A549 (cell line): Measurements from ENCODE around the gene GSTK1. TPM values are rescaled to one million over a fixed set of nuclear protein-coding genes. Genes with fewer than 3 reads are reported as not detected.

Experiments used
- ATAC-seq, 2 experiments: fragments of 200-7000 bp in 1 of 2; fragments of >200 bp in 1 of 2; cut with Nextera tagmentation in 1 of 2; cut with Tn5 transposase in 1 of 2; 3 replicates each; pipeline versions ENCODE4 v1.8.0 to v1.9.1; 2018 to 2020; ENCODE audit warnings: mild to moderate bottlenecking in 1 of 2, moderate library complexity in 1 of 2
- CTCF ChIA-PET: fragments of 300-600 bp; sonication (Branson Sonifier 250); formaldehyde crosslinking; extraction: SDS; loops from one replicate; lab custom pipeline; 2021; ENCODE audit warnings: antibody characterized with exemption, inconsistent platforms; lab: Yijun Ruan, JAX
- POLR2A ChIA-PET: fragments of 350-600 bp; formaldehyde crosslinking; extraction: SDS; loops from one replicate; lab custom pipeline; 2021; ENCODE audit warnings: antibody characterized with exemption, inconsistent platforms; lab: Yijun Ruan, JAX
- DNase-seq, 2 experiments: peaks; one replicate each; pipeline versions ENCODE4 v3.0.0 to v3.0.0-alpha.2; 2011 to 2016; ENCODE audit warnings: low read depth in 1 of 2, low spot score in 1 of 2
- FAIRE-seq: peaks from 2 replicates; lab custom pipeline; 2011; peaks lifted over from hg19 to GRCh38; lab: Jason Lieb, UNC
- H3K27ac ChIP-seq, 2 experiments: fragments of >200 bp; sonication (Bioruptor Twin); formaldehyde crosslinking; 3 replicates each; pipeline ENCODE4 v1.5.1; 2016 to 2017
- H3K4me1 ChIP-seq: fragments of >200 bp; sonication (Bioruptor Twin); formaldehyde crosslinking; 3 replicates; pipeline ENCODE4 v1.6.1; 2016
- H3K4me2 ChIP-seq: fragments of >200 bp; sonication (Bioruptor Twin); formaldehyde crosslinking; 3 replicates; pipeline ENCODE4 v1.6.1; 2016
- H3K4me3 ChIP-seq: fragments of >200 bp; sonication (Bioruptor Twin); formaldehyde crosslinking; 3 replicates; pipeline ENCODE4 v1.5.1; 2016
- H3K9me3 ChIP-seq: fragments of >200 bp; sonication (Bioruptor Twin); formaldehyde crosslinking; 3 replicates; pipeline ENCODE4 v1.6.1; 2016
- ATOH8 ChIP-seq: fragments of 250-450 bp; sonication (Bioruptor Pico); IDR thresholded peaks from 2 replicates; pipeline ENCODE4 v1.5.0; 2020; ENCODE audit warnings: low read depth, mild to moderate bottlenecking, moderate library complexity
- CBX2 ChIP-seq: fragments of 200-600 bp; sonication (generic); IDR thresholded peaks from 2 replicates; pipeline ENCODE4 v1.6.1; 2016; ENCODE audit warnings: low read depth, mild to moderate bottlenecking, borderline replicate concordance
- CHD2 ChIP-seq: fragments of 150-350 bp; IDR thresholded peaks from 2 replicates; pipeline ENCODE4 v1.6.1; 2014; ENCODE audit warnings: low read length; ENCODE audit not compliant: partially characterized antibody
- CHD4 ChIP-seq: fragments of 200-600 bp; sonication (generic); IDR thresholded peaks from 2 replicates; pipeline ENCODE4 v1.6.1; 2016; ENCODE audit warnings: antibody characterized with exemption, mild to moderate bottlenecking, borderline replicate concordance
- CTCF ChIP-seq: fragments of >200 bp; sonication (Bioruptor Twin); formaldehyde crosslinking; IDR thresholded peaks from 3 replicates; pipeline ENCODE4 v1.5.1; 2016
- EHMT2 ChIP-seq: fragments of 200-600 bp; sonication (generic); IDR thresholded peaks from 2 replicates; pipeline ENCODE4 v1.6.1; 2016; ENCODE audit warnings: antibody characterized with exemption, low read depth, mild to moderate bottlenecking, moderate library complexity
- EP300 ChIP-seq, 2 experiments: fragments of >200 bp; sonication (Bioruptor Twin); formaldehyde crosslinking; IDR thresholded peaks; 2 replicates in 1 of 2; 3 replicates in 1 of 2; pipeline ENCODE4 v1.6.1; 2016 to 2017
- ESRRA ChIP-seq: fragments of 150-350 bp; IDR thresholded peaks from 2 replicates; pipeline ENCODE4 v1.6.1; 2014; ENCODE audit warnings: mild to moderate bottlenecking, low read length, borderline replicate concordance
- FOSB ChIP-seq: fragments of 250-450 bp; sonication (Bioruptor Pico); IDR thresholded peaks from 2 replicates; pipeline ENCODE4 v1.5.0; 2020; ENCODE audit warnings: mild to moderate bottlenecking, moderate library complexity
- FOSL2 ChIP-seq, 2 experiments: fragments of 450-650 bp in 1 of 2; fragments of >200 bp in 1 of 2; sonication (Bioruptor Twin) in 1 of 2; formaldehyde crosslinking; IDR thresholded peaks; 2 replicates each; pipeline versions ENCODE4 v1.5.0 to v1.6.1; 2016 to 2020; ENCODE audit warnings: mild to moderate bottlenecking in 1 of 2, moderate library complexity in 1 of 2
- GATA3 ChIP-seq: IDR thresholded peaks from 2 replicates; pipeline ENCODE4 v1.6.1; 2012; ENCODE audit warnings: borderline replicate concordance
- HEYL ChIP-seq: fragments of 250-450 bp; sonication (Bioruptor Pico); IDR thresholded peaks from 2 replicates; pipeline ENCODE4 v1.8.0; 2021; ENCODE audit warnings: mild to moderate bottlenecking, moderate library complexity
- HOXB13 ChIP-seq: fragments of 250-450 bp; sonication (Bioruptor Pico); IDR thresholded peaks from 2 replicates; pipeline ENCODE4 v1.5.0; 2020; ENCODE audit warnings: low read depth, mild to moderate bottlenecking, moderate library complexity
- JUN ChIP-seq, 2 experiments: fragments of >200 bp; sonication (Bioruptor Twin); formaldehyde crosslinking; IDR thresholded peaks; 2 replicates in 1 of 2; 3 replicates in 1 of 2; pipeline ENCODE4 v1.6.1; 2016 to 2017
- MAFK ChIP-seq: fragments of 450-650 bp; IDR thresholded peaks from 2 replicates; pipeline ENCODE4 v1.6.1; 2014; ENCODE audit not compliant: partially characterized antibody
- MAZ ChIP-seq: fragments of 150-350 bp; IDR thresholded peaks from 2 replicates; pipeline ENCODE4 v1.6.1; 2014; ENCODE audit warnings: antibody characterized with exemption, low read depth, low read length, borderline replicate concordance
- MYC ChIP-seq: IDR thresholded peaks from 2 replicates; pipeline ENCODE4 v1.6.1; 2012; ENCODE audit warnings: mild to moderate bottlenecking, inconsistent platforms, low read length, improper control_type of control experiment, borderline replicate concordance
- NPAS2 ChIP-seq: fragments of 250-450 bp; sonication (Bioruptor Pico); IDR thresholded peaks from 2 replicates; pipeline ENCODE4 v1.8.0; 2022; ENCODE audit warnings: mild to moderate bottlenecking, moderate library complexity, borderline replicate concordance
- PBX3 ChIP-seq: IDR thresholded peaks from 2 replicates; pipeline ENCODE4 v1.6.1; 2012
- POLR2AphosphoS2 ChIP-seq: conservative IDR thresholded peaks from 2 replicates; pipeline ENCODE4 v1.6.1; 2012; ENCODE audit warnings: low read length, improper control_type of control experiment, inconsistent platforms
- RARB ChIP-seq: fragments of 250-450 bp; sonication (Bioruptor Pico); IDR thresholded peaks from 2 replicates; pipeline ENCODE4 v1.8.0; 2021; ENCODE audit warnings: mild to moderate bottlenecking, moderate library complexity
- RFX5 ChIP-seq: fragments of 450-650 bp; IDR thresholded peaks from 2 replicates; pipeline ENCODE4 v1.7.1; 2014; ENCODE audit warnings: antibody characterized with exemption, mild to moderate bottlenecking, moderate library complexity
- SMC3 ChIP-seq: fragments of >200 bp; sonication (Bioruptor Twin); formaldehyde crosslinking; IDR thresholded peaks from 3 replicates; pipeline ENCODE4 v1.6.1; 2018; ENCODE audit warnings: inconsistent platforms
- SREBF2 ChIP-seq: fragments of 450-650 bp; IDR thresholded peaks from 2 replicates; pipeline ENCODE4 v1.6.1; 2014; ENCODE audit warnings: mild to moderate bottlenecking, moderate library complexity
- ZFP36 ChIP-seq: fragments of 450-650 bp; IDR thresholded peaks from 2 replicates; pipeline ENCODE4 v1.6.1; 2014; ENCODE audit warnings: borderline replicate concordance; ENCODE audit not compliant: partially characterized antibody
- ZNF302 ChIP-seq: fragments of 250-450 bp; sonication (Bioruptor Pico); IDR thresholded peaks from 2 replicates; pipeline ENCODE4 v1.9.0; 2021; ENCODE audit warnings: inconsistent platforms, mild to moderate bottlenecking, moderate library complexity
- ZSCAN20 ChIP-seq: fragments of 250-450 bp; sonication (Bioruptor Pico); IDR thresholded peaks from 2 replicates; pipeline ENCODE4 v1.8.0; 2022; ENCODE audit warnings: mild to moderate bottlenecking, moderate library complexity
- WGBS: methylation state at CpG from one replicate; pipeline ENCODE4 v1.1.6; 2017; ENCODE audit errors: missing lambda C conversion rate; 5-methylcytosine and 5-hydroxymethylcytosine counted together
- polyA plus RNA-seq, 4 experiments: library from polyadenylated mRNA; depleted of rRNA in 3 of 4; stranded (reverse); fragments of >200 nt; fragmentation: RNase III in 1 of 4; extraction: RNeasy Plus Mini Kit Qiagen cat#74134 plus additional on column Dnase treatment in 1 of 4; gene quantifications; 2 replicates in 3 of 4; 3 replicates in 1 of 4; pipeline ENCODE4 v1.2.3, GENCODE V29; 2011 to 2017

Gene GSTK1
- polyA plus RNA-seq, 2 of the 4 experiments (the other 2 are of a cell fraction), result 76.6 to 91.5 TPM

GRCh38 chr7:143233816-143234532, 29.3 kb upstream of the GSTK1 start:
- no peak overlapping the region for H3K4me2 ChIP-seq
- ChIA-PET CTCF (no interaction called here), POLR2A (no interaction called here)
- WGBS, result 91% methylated on average over 2 of the region's 2 CpGs
- no peak overlapping the region for H3K27ac ChIP-seq
- no peak overlapping the region for H3K4me3 ChIP-seq
- TF ChIP-seq JUN (IDR thresholded peaks at IDR 0.05), result no peak
- TF ChIP-seq CHD4, result no peak
- no peak for TF ChIP-seq ZNF302
- TF ChIP-seq MAZ, result no peak
- TF ChIP-seq SREBF2, result no peak
- no peak for TF ChIP-seq GATA3
- TF ChIP-seq PBX3, result no peak
- no peak for TF ChIP-seq NPAS2 (CRISPR knock-in tag)
- no peak for TF ChIP-seq HOXB13 (CRISPR knock-in tag)
- no peak for TF ChIP-seq SMC3
- TF ChIP-seq POLR2AphosphoS2, result no peak
- no peak for TF ChIP-seq ZSCAN20 (CRISPR knock-in tag)
- no peak for TF ChIP-seq CHD2
- TF ChIP-seq CTCF, result no peak
- TF ChIP-seq MYC, result no peak
- no peak for TF ChIP-seq ESRRA
- TF ChIP-seq CBX2, result no peak
- no peak for TF ChIP-seq MAFK
- no peak for TF ChIP-seq ZFP36
- DNase-seq (no peak), FAIRE-seq (no peak), ATAC-seq (no peak)
- peaks cover 9% of the 10 kb centered on the region for H3K9me3 ChIP-seq
- no peaks in the 10 kb centered on the region for H3K4me1 ChIP-seq

GRCh38 chr7:143234533-143234875, 28.7 kb upstream of the GSTK1 start:
- Histone ChIP-seq H3K4me3 (no peak overlapping the region), H3K9me3 (peaks cover 9% of the 10 kb centered on the region), H3K4me2 (no peak overlapping the region), H3K4me1 (no peaks in the 10 kb centered on the region), H3K27ac (no peak overlapping the region)
- WGBS, result 3% methylated on average over 3 of the region's 3 CpGs
- POLR2A ChIA-PET, result no interaction called here
- FAIRE-seq (no peak), ATAC-seq (no peak), DNase-seq (no peak)
- no peak for TF ChIP-seq HOXB13 (CRISPR knock-in tag)
- no peak for TF ChIP-seq PBX3
- no peak for TF ChIP-seq SMC3
- no peak for TF ChIP-seq HEYL (CRISPR knock-in tag)
- CTCF ChIA-PET, result no interaction called here

- H3K4me2 ChIP-seq, result no peak overlapping the region
- no peak for FAIRE-seq
- H3K27ac ChIP-seq, result no peak overlapping the region
- peaks cover 9% of the 10 kb centered on the region for H3K9me3 ChIP-seq
- CTCF ChIA-PET, result interaction anchor here (0.9 to 1.3 kb wide), 2 partner anchors 20 to 181 kb away, joined by 4 read pairs; no protein-coding TSS in a partner anchor
- H3K4me3 ChIP-seq, result no peak overlapping the region
- no peaks in the 10 kb centered on the region for H3K4me1 ChIP-seq
- no peak for DNase-seq
- ATAC-seq, result no peak
- 0% methylated on average over 1 of the region's 1 CpG for WGBS
- POLR2A ChIA-PET, result no interaction called here
- TF ChIP-seq EP300 (IDR thresholded peaks at IDR 0.05) (no peak), FOSL2 (IDR thresholded peaks at IDR 0.05) (no peak), FOSL2 (CRISPR knock-in tag; IDR thresholded peaks at IDR 0.05) (no peak), POLR2AphosphoS2 (no peak), NPAS2 (CRISPR knock-in tag) (no peak), FOSB (CRISPR knock-in tag) (no peak), ATOH8 (CRISPR knock-in tag) (no peak), CTCF (no peak), RARB (no peak), RFX5 (no peak), EHMT2 (no peak)
Observed at GRCh38 chr7:143235561-143235960, 27.7 kb upstream of the GSTK1 start.
